ENCODE measurements around the gene NAXD.
"Not testable (repeated sequence)": the region's sequence is repeated elsewhere in the genome, so short reads cannot be mapped to it uniquely, and the experiment has no call there.

The NAXD gene

DNA sequence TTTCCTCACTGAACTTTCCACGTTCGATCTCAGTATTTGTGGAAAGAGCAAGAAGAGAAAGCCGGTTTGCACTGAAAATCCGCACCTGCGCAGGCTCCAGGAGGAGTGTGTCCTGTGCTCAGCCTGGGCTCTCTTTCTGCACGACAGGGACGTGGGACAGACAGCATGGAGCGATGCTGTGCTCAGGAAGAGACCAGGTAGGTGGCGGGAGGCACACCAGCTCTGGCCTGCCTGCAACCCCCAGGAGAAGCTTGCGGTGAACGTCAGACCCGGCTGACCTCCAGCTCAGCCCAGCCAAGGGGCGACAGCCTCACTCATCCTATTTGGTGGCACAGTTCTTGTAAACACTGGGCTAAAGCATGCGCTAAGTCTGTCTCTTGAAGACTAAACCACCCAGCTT is 35.9 kb downstream of the NAXD start:
- Histone ChIP-seq H3K36me3 (ENCODE audit: control insufficient read depth, insufficient read depth, low read length) (peaks cover 3% of the 10 kb centered on the region), H3K27ac (ENCODE audit: low read length) (no peak overlapping the region)
- WGBS (ENCODE audit: insufficient coverage, insufficient read length), result no CpG with 5 or more reads among the region's 14 CpGs

DNA sequence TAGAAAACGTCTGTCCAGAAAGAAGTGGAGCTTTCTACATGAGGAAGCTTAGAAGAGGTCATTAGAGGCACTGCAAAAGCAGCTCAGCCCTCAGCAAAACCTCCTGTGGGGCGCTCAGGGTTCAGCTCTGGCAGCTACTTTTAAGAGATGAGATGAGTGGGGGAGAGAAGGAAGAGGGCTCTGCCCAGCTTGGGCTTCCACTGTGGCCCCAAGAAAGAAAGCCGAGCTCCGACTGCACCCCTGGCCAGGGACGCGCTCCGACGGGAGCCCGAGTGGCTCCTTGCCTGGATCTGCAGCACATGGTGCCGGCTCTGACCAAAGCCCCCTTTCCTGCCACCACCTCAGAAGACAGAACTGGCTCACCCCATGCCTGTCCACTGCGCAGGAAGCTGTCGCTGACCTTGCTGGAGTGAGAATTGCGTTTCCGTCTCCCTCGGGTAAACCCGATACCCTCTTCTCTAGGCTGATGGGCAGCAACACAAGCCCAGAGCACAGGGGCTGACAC is 36.4 kb downstream of the NAXD start:
- Histone ChIP-seq H3K4me3 (ENCODE audit: low read length) (no peak overlapping the region), H3K27ac (ENCODE audit: low read length) (no peak overlapping the region), H3K4me1 (ENCODE audit: control insufficient read depth, insufficient read depth, low read length) (peaks cover 1% of the 10 kb centered on the region; the same call in 1 of the 2 replicates), H3K9me3 (ENCODE audit: control insufficient read depth, insufficient read depth, low read length) (no peaks in the 10 kb centered on the region), H3K36me3 (ENCODE audit: control insufficient read depth, insufficient read depth, low read length) (peaks cover 3% of the 10 kb centered on the region), H3K27me3 (ENCODE audit: control insufficient read depth, insufficient read depth, low read length) (no peaks in the 10 kb centered on the region)
- DNase-seq (ENCODE audit: low read depth, low spot score), result no peak
- no CpG with 5 or more reads among the region's 16 CpGs for whole genome bisulfite sequencing (ENCODE audit: insufficient coverage, insufficient read length)

More for the DNA sequence above, 35.9 kb downstream of the NAXD start:
- DNase-seq (ENCODE audit: low read depth, low spot score), result no peak
- Histone ChIP-seq H3K4me3 (ENCODE audit: low read length) (no peak overlapping the region; the same call in 1 of the 2 replicates), H3K4me1 (ENCODE audit: control insufficient read depth, insufficient read depth, low read length) (peaks cover 1% of the 10 kb centered on the region; the same call in 1 of the 2 replicates), H3K9me3 (ENCODE audit: control insufficient read depth, insufficient read depth, low read length) (no peaks in the 10 kb centered on the region), H3K27me3 (ENCODE audit: control insufficient read depth, insufficient read depth, low read length) (no peaks in the 10 kb centered on the region)

DNA sequence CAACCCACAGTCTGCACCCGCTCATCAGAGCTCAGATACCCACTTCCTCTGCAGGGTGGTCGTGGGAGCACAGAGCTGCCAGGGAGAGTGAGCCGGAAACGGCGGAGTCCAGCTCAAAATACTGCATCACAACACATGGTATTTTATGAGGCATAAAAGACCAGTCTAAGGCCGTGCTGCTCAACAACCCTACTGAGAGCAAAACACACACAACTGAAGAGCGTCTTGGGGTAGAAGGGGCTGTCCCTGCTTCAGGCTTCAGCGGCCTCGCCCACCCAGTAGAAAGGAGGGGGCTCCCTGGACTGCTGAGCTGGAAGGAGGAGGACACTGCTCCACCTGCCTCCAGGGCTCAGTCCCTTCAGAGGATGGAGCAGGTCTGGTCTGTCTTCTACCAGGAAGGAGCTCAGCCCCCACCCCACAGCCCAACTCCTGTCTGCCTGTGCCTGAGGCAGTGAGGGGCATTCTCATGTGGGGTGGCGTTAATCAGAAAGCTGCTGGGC is 36.9 kb downstream of the NAXD start:
- Histone ChIP-seq H3K9me3 (ENCODE audit: control insufficient read depth, insufficient read depth, low read length) (no peaks in the 10 kb centered on the region), H3K27me3 (ENCODE audit: control insufficient read depth, insufficient read depth, low read length) (no peaks in the 10 kb centered on the region), H3K4me3 (ENCODE audit: low read length) (no peak overlapping the region), H3K27ac (ENCODE audit: low read length) (no peak overlapping the region), H3K4me1 (ENCODE audit: control insufficient read depth, insufficient read depth, low read length) (peaks cover 1% of the 10 kb centered on the region; the same call in 1 of the 2 replicates), H3K36me3 (ENCODE audit: control insufficient read depth, insufficient read depth, low read length) (peaks cover 3% of the 10 kb centered on the region)
- no peak for DNase-seq (ENCODE audit: low read depth, low spot score)
- no CpG with 5 or more reads among the region's 10 CpGs for WGBS (ENCODE audit: insufficient coverage, insufficient read length)

- WGBS (ENCODE audit: insufficient coverage, insufficient read length), result no CpG with 5 or more reads among the region's 10 CpGs
- H3K4me3 ChIP-seq (ENCODE audit: low read length), result no peak overlapping the region
- peaks cover 1% of the 10 kb centered on the region; the same call in 1 of the 2 replicates for H3K4me1 ChIP-seq (ENCODE audit: control insufficient read depth, insufficient read depth, low read length)
- H3K9me3 ChIP-seq (ENCODE audit: control insufficient read depth, insufficient read depth, low read length), result no peaks in the 10 kb centered on the region
- no peak for DNase-seq (ENCODE audit: low read depth, low spot score)
- peaks cover 3% of the 10 kb centered on the region for H3K36me3 ChIP-seq (ENCODE audit: control insufficient read depth, insufficient read depth, low read length)
- no peaks in the 10 kb centered on the region for H3K27me3 ChIP-seq (ENCODE audit: control insufficient read depth, insufficient read depth, low read length)
- no peak overlapping the region for H3K27ac ChIP-seq (ENCODE audit: low read length)
These were observed 37.4 kb downstream of the NAXD start for GRCh38 chr13:110652764-110653163.

DNA sequence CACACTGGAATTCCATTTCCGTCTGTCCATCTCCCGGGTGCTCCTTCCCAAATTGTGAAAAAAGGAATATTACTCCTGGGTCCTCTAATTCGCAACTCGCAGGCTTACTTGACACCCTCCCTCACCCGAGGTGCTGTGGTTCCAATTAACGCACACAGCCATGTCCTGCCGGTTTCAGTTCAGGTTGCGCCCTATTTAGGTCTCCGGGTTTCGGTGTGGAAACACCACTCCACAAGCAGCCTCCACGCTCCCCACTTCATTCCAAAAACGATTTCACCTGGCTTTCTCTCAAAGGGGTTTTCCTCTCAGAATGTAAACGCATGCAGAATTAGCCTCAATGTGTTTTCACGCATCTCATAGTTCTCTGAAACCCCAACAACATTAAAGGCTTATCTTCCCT is 37.9 kb downstream of the NAXD start:
- H3K4me3 ChIP-seq (ENCODE audit: low read length), result no peak overlapping the region
- no peak for DNase-seq (ENCODE audit: low read depth, low spot score)
- no peak overlapping the region for H3K27ac ChIP-seq (ENCODE audit: low read length)
- no CpG with 5 or more reads among the region's 14 CpGs for WGBS (ENCODE audit: insufficient coverage, insufficient read length)
- peaks cover 1% of the 10 kb centered on the region; the same call in 1 of the 2 replicates for H3K4me1 ChIP-seq (ENCODE audit: control insufficient read depth, insufficient read depth, low read length)
- H3K36me3 ChIP-seq (ENCODE audit: control insufficient read depth, insufficient read depth, low read length), result peaks cover 3% of the 10 kb centered on the region
- H3K9me3 ChIP-seq (ENCODE audit: control insufficient read depth, insufficient read depth, low read length), result no peaks in the 10 kb centered on the region; the same call in 1 of the 2 replicates
- no peaks in the 10 kb centered on the region for H3K27me3 ChIP-seq (ENCODE audit: control insufficient read depth, insufficient read depth, low read length)

GRCh38 chr13:110653851-110654250 is 38.5 kb downstream of the NAXD start:
- H3K36me3 ChIP-seq (ENCODE audit: control insufficient read depth, insufficient read depth, low read length), result peaks cover 3% of the 10 kb centered on the region
- H3K27me3 ChIP-seq (ENCODE audit: control insufficient read depth, insufficient read depth, low read length), result no peaks in the 10 kb centered on the region
- no peak overlapping the region for H3K27ac ChIP-seq (ENCODE audit: low read length)
- no peak for DNase-seq (ENCODE audit: low read depth, low spot score)
- no CpG with 5 or more reads among the region's 14 CpGs for WGBS (ENCODE audit: insufficient coverage, insufficient read length)
- no peak overlapping the region for H3K4me3 ChIP-seq (ENCODE audit: low read length)
- no peaks in the 10 kb centered on the region; the same call in 1 of the 2 replicates for H3K9me3 ChIP-seq (ENCODE audit: control insufficient read depth, insufficient read depth, low read length)
- H3K4me1 ChIP-seq (ENCODE audit: control insufficient read depth, insufficient read depth, low read length), result peaks cover 1% of the 10 kb centered on the region; the same call in 1 of the 2 replicates

DNA sequence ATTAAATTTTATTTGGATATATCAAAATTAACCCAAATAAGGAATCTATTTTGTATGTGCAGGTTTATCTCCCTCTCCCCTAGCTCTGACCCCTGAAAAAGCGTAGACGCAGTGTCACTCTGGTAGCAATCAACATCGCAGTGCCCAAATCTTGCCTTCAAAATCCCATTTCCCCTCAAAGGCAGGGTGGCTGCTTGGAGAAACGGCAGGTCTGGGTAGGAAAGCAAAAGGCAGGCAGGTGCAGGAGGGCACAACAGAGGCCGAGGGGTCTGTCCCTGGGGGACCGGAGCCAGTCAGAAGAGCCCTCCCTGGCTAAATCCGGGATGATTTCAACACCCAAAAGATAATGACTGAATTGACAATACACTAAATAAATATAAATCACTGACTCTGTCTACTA is 41.9 kb downstream of the NAXD start:
- no peaks in the 10 kb centered on the region for H3K27me3 ChIP-seq (ENCODE audit: control insufficient read depth, insufficient read depth, low read length)
- no peaks in the 10 kb centered on the region; the same call in 1 of the 2 replicates for H3K36me3 ChIP-seq (ENCODE audit: control insufficient read depth, insufficient read depth, low read length)
- no CpG with 5 or more reads among the region's 7 CpGs for WGBS (ENCODE audit: insufficient coverage, insufficient read length)
- no peak overlapping the region for H3K4me3 ChIP-seq (ENCODE audit: low read length)
- H3K27ac ChIP-seq (ENCODE audit: low read length), result no peak overlapping the region
- DNase-seq (ENCODE audit: low read depth, low spot score), result no peak
- no peaks in the 10 kb centered on the region; the same call in 1 of the 2 replicates for H3K9me3 ChIP-seq (ENCODE audit: control insufficient read depth, insufficient read depth, low read length)
- no peaks in the 10 kb centered on the region for H3K4me1 ChIP-seq (ENCODE audit: control insufficient read depth, insufficient read depth, low read length)

DNA sequence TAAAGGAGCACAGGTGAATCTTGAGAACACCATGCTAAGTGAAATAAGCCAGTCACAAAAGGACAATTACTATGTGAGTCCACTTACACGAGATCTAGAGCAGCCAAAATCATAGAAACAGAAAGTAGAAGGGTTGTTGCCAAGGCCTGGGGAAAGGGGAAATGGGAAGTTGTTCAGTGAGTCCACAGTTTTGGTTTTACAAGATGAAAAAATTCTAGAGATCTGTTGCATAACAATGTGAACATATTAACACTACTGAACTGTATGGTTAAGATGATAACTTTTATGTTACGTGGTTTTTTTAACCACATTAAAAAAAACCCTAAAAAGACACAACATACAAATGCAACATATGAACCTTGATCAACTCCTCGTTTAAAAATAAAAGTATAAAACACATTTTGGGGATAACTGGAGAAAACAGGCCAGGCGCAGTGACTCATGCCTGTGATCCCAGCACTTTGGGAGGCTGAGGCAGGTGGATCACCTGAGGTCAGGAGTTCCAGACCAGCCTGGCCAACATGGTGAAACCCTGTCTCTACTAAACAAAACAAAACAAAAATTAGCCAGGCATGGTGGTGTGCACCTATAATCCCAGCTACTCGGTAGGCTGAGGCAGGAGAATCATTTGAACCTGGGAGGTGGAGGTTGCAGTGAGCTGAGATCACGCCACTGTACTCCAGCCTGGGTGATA is 43.0 kb downstream of the NAXD start:
- WGBS (ENCODE audit: insufficient coverage, insufficient read length), result no CpG with 5 or more reads among the region's 6 CpGs
- not testable (repeated sequence) for DNase-seq (ENCODE audit: low read depth, low spot score); H3K4me3 ChIP-seq (ENCODE audit: low read length); H3K27me3 ChIP-seq (ENCODE audit: control insufficient read depth, insufficient read depth, low read length); H3K36me3 ChIP-seq (ENCODE audit: control insufficient read depth, insufficient read depth, low read length); H3K4me1 ChIP-seq (ENCODE audit: control insufficient read depth, insufficient read depth, low read length); H3K9me3 ChIP-seq (ENCODE audit: control insufficient read depth, insufficient read depth, low read length); H3K27ac ChIP-seq (ENCODE audit: low read length)

GRCh38 chr13:110661256-110661655 is 45.9 kb downstream of the NAXD start:
- no peaks in the 10 kb centered on the region; the same call in 1 of the 2 replicates for H3K9me3 ChIP-seq (ENCODE audit: control insufficient read depth, insufficient read depth, low read length)
- no peak for DNase-seq (ENCODE audit: low read depth, low spot score)
- WGBS (ENCODE audit: insufficient coverage, insufficient read length), result no CpG with 5 or more reads among the region's 3 CpGs
- H3K4me1 ChIP-seq (ENCODE audit: control insufficient read depth, insufficient read depth, low read length), result no peaks in the 10 kb centered on the region
- H3K27ac ChIP-seq (ENCODE audit: low read length), result no peak overlapping the region
- no peaks in the 10 kb centered on the region for H3K27me3 ChIP-seq (ENCODE audit: control insufficient read depth, insufficient read depth, low read length)
- H3K36me3 ChIP-seq (ENCODE audit: control insufficient read depth, insufficient read depth, low read length), result peaks cover 5% of the 10 kb centered on the region; the same call in 1 of the 2 replicates
- H3K4me3 ChIP-seq (ENCODE audit: low read length), result no peak overlapping the region

DNA sequence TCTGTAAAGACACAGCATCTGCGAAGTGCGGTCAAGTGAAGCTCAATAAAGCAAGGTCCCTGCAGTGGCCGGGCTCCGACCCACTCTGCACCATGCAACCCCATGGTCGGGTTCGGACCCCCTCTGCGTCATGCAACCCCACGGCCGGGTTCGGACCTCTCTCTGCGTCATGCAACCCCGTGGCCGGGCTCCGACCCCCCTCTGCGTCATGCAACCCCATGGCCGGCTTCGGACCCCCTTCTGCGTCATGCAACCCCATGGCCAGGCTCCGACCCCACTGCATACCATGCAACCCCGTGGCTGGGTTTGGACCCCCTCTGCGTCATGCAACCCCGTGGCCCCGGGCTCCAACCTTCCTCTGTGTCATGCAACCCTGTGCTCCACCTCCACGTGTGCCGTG is 46.7 kb downstream of the NAXD start:
- no peak for DNase-seq (ENCODE audit: low read depth, low spot score)
- no peaks in the 10 kb centered on the region for H3K4me1 ChIP-seq (ENCODE audit: control insufficient read depth, insufficient read depth, low read length)
- H3K36me3 ChIP-seq (ENCODE audit: control insufficient read depth, insufficient read depth, low read length), result peaks cover 5% of the 10 kb centered on the region; the same call in 1 of the 2 replicates
- no peak overlapping the region for H3K27ac ChIP-seq (ENCODE audit: low read length)
- no peaks in the 10 kb centered on the region for H3K27me3 ChIP-seq (ENCODE audit: control insufficient read depth, insufficient read depth, low read length)
- no CpG with 5 or more reads among the region's 25 CpGs for WGBS (ENCODE audit: insufficient coverage, insufficient read length)
- H3K4me3 ChIP-seq (ENCODE audit: low read length), result no peak overlapping the region
- no peaks in the 10 kb centered on the region; the same call in 1 of the 2 replicates for H3K9me3 ChIP-seq (ENCODE audit: control insufficient read depth, insufficient read depth, low read length)

Data from iPS DF 6.9 (cell line).